ENCODE measurements around the gene COL25A1. TPM values are rescaled to one million over a fixed set of nuclear protein-coding genes. Genes with fewer than 3 reads are reported as not detected.
"Not testable (repeated sequence)": the region's sequence is repeated elsewhere in the genome, so short reads cannot be mapped to it uniquely, and the experiment has no call there.

Gene COL25A1
- polyA plus RNA-seq, 1 donor = 4.5 TPM

DNA sequence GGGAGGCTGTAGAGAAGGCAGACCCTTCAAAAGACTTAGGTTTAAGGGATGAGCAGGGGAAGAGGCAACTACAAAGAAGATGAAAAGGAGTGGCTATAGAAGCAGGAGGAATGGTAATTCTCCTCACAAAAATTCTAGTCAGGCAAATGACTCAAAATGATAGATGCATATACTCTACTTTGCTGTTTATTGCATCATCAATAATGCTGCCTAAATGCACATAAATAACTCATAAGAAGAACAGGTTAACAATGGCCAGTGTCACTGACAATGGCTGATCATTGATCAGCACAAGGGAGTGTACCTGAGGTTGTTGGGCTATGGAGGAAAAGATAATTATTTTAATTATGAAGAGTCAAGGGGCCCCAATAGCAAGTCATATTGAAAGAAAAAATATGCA is 354.9 kb downstream of the COL25A1 start:
- no peak for DNase-seq

DNA sequence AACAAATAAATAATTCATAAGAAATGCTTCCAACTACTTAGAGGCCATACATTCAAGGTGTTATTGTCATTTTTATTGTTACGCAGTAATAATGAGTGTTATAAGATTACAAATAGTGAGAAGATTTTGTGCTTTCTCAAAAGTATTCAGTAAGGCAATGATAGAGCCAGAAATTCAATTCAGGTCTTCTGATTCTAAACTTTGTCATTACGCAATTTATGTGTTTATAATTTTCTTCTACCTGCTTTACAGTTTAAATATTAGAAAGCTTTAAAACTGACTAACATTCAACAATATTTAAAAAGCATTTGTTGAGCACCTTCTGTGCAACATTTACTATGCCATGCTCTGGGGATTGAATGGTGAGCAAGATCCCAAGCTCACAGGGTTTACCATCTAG is 356.2 kb downstream of the COL25A1 start:
- DNase-seq = no peak

DNA sequence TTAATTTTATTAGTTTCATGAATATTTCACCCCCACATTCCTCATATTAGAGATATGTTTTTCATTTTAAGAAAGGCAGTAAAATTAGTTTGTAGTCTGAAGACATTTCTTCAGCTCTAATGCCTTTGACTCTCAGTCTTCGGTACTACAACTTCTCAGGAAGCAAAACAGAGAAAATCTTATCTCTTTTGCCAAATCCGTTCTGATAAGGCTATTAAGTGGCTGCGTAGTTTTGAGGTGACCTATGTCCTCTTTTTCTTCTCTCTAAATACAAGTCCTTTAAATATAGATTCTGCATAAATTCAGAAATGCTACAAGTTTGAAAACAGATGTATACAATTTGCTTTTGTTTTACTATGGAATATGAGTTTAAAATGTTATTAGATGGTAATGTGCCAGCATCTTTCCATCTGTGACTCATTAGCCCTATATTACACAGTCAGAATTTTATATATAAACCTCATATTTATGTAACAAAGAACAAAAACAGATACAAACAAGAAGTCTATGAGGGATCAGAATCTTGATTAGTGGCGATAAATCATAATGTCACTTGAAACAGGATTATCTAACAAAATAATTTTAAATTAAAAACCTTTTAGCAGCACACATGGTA is 358.4 kb downstream of the COL25A1 start:
- DNase-seq = no peak

DNA sequence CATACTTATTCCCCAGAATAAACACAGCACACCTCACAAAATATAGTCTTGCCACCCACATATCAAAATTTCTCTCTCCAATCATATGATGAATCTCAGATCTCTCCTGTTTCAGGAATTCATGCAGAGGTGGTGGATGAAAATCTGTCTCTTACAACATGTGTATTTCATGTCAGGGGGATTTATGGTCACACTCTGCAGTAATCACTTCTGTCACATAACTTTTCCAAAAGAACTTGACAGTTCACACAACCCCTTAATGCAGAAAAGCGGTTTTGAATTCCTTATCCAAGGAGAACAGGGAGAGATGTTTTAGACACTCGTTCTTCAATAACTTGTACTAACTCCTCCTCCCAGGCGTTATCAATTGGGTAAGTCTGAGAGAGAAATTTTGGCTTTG is 359.1 kb downstream of the COL25A1 start:
- DNase-seq = no peak

DNA sequence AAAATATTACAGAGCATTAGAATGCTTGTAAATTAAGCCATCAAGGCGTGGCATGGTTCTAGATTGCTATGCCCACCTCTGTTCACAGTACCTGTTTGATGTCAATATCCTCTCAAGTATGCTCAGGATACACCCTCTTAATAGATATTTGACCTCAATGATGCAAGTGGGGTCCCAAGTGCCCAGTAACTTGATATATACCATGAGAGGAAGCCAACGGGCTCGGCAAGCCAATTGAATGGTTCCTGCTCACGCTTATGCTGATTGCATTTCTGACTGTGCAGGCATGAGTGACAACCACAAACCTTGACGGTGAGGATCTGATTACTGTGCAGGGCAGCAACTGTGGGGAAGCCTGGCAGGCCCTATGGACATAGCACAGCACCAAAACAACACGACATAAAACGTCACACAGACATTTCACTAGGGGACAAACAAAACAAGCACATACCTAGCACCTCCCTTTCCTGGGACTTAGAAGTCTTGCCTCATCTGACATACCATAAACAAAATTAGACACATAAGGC is 360.5 kb downstream of the COL25A1 start:
- no peak for DNase-seq

DNA sequence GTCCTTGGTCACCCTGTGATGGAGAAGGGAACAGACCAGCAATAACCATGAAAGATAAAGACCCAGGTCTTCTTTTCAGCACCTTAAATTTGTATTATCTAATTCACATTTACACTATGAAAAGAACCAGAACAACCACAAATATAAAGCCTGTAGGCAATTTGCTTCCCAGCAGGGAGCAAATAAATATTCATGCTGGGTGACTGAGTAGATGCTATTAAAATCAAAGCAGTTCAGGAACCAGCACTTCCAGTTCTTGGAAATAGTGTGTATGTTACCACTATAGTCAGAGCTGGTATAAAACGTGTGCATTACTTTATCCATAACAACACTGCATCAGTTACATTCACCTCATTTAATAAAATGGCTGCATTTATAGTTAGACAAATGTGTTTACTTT is 361.8 kb downstream of the COL25A1 start:
- DNase-seq = no peak

DNA sequence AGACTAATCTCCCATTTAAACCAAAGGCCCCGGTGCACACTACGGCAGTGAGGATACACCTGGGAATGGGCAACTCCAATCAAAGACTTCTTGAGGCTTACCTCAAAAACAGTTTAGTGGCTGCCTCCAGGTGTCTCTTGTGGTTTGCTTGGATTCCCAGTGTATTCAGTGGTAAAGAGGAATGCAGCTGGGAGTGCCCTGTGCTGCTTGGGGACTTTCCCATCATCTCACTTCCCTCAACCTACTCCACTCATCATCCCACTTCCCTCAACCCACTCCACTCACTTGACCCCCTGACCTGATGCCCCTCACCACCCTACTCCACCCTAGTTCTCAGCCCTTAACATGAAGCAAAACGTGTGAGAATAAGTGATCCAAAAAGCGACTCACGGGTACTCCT is 362.3 kb downstream of the COL25A1 start:
- no peak for DNase-seq

DNA sequence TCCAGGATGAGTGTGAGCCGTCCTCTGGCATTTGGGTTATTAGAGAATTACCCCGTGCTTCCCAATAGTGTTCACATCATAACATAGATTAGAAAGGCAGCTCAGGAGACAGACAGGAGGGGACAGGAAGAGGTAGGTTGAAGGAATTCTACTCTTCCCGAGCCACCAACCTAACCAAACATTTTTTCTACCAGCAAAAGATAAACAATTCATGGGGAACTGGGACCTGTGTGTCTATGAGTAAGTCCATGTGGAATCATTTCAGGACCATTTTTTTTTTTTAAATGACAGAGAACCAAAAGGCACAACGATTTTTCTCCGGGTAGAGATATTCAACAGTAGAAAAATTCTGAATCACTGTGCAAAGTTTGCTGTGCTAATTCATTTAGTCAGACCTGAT is 365.4 kb downstream of the COL25A1 start:
- no peak for DNase-seq

DNA sequence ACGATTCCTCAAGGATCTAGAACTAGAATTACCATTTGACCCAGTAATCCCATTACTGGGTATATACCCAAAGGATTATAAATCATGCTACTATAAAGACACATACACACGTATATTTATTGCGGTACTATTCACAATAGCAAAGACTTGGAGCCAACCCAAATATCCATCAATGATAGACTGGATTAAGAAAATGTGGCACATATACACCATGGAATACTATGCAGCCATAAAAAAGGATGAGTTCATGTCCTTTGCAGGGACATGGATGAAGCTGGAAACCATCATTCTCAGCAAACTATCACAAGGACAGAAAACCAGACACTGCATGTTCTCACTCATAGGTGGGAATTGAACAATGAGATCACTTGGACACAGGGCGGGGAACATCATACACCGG is 368.5 kb downstream of the COL25A1 start:
- not testable (repeated sequence) for DNase-seq

DNA sequence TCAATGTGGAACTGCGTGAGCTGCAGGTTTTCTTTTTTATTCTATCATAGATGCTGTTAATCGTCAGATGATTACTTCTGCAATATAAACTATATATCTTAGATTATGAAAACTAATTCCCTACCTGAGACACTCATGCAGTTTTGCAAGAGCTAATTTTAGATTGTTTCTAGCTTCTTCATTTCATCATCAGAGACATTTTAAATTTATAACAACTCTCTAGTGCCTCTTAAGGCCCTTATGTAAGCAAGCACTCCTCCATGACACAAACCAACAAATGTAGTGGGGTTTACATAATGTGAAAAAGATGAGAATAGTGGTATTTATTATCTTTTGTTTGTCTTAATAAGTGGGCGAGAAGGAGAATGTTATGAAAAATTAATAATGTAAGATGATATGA is 369.4 kb downstream of the COL25A1 start:
- DNase-seq = no peak

DNA sequence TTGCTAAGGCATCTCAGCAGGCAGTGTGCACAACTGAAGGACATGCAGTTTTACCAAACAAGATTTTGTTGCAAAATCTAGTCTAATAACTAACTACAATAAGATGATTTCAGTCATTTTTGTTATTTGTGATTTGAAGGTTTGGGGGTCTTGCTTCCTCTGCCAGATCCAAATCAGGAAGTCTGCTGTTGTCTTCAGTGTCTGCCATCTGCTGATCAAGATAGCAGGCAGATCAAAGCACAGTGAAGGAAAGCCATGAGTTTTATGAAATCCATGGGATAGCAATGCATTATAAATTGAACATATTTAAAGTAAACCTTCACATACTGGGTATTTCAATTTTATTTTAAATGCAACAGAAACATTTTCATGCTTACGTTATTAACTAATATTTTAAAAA is 370.5 kb downstream of the COL25A1 start:
- DNase-seq = no peak

DNA sequence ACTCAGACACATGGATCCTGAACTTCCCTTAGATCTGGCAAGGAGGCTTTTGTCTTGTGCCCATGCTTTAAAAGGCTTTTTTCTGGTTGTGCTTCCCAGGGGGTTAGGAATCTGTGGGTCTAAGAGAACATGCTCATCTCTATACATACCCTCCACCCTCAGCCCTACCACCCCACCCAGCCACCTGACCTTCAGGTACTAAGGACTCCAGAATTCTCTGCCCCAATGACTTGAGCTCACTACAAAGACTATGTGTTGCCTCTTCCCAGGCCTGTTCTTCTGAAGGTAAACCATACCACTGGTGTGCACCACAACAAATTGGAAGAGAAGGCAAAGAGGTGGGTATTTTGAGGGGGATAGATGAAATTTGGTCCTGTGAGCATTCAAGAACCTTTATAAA is 372.3 kb downstream of the COL25A1 start:
- no peak for DNase-seq

DNA sequence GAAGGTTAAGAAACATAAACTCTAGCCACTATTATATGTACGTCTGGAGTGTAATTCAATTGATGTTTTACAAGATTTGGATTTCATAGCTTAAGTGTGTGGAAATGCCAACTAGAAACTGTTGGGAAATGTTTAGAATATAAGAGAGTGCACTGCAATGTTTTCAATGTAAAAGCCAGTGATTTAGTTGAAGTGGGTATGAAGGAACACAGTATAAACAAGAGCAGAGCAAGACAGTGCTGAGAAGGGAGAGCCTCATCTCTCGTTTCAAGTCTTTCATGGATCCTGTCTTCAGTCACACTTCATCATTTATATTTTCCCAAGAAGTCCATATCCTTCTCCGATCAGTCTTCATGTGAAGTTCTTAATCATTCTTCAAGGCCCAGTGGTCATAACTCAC is 375.7 kb downstream of the COL25A1 start:
- DNase-seq = no peak

DNA sequence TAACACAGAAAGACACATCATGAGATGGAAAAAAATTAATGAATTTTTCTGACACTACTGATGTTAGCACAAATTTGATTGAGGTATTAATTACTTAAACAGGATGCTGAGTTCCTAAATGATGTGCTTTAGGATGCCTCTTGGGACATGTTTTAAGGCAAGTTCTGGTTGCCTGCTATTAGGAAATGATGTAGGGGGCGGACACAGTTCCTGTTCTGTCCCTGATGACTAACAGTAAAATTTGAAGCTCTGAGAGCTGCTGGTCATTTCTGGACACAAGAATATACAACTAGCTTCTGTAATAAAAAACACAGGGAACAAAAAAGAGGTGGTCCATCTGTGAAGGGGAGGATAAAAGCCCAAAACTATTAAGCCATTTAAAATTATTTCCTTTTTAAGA is 376.4 kb downstream of the COL25A1 start:
- DNase-seq = no peak

DNA sequence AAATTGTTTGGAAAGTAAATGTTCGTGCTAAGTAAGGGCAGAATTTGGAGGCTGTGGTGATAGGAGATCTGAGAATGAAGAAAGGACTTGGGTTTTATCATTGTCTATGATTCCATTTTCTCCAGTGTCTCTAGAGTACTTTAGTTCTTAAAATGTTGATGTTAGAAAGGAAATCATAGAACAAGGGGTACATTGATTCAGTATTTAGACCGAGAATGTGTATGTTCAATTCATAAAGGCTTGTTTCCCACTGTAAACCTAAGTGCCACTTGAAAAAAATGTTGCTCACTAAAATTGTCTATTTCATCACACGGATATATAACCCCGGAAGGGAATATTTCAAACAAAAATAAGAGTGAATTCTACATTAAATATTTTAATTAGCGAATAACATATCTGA is 380.3 kb downstream of the COL25A1 start:
- no peak for DNase-seq

DNA sequence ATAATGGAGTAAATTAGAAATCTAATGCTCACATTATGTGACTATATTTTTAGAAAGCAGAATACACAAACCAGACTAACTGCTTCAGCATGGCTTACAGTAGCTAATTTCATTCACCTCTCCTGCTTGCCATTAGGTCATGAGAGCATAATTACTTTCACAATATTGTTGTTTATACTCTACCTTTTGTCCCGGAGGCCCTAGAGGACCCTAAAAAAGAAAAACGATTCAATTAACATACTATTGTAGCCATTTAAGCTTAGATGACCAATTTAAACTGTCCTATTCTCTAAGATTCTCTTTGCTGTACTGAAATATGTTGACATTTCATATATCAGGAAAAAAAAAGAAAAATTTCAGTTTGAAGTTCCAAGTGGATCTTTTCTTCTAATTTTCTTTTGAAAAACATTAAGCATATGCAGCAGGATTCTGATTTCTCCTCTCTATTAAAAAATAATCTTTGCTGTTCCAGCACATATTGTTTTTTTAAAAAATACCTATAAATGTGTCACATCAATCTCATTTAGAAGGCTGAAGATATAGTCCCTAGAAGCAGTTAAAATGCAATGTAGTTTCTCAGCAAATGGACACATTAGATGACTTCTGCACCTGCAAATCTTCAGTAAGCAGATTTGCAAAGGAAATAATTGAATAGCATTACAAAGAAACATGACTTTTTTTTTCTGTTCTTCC is 381.9 kb downstream of the COL25A1 start:
- DNase-seq = no peak

DNA sequence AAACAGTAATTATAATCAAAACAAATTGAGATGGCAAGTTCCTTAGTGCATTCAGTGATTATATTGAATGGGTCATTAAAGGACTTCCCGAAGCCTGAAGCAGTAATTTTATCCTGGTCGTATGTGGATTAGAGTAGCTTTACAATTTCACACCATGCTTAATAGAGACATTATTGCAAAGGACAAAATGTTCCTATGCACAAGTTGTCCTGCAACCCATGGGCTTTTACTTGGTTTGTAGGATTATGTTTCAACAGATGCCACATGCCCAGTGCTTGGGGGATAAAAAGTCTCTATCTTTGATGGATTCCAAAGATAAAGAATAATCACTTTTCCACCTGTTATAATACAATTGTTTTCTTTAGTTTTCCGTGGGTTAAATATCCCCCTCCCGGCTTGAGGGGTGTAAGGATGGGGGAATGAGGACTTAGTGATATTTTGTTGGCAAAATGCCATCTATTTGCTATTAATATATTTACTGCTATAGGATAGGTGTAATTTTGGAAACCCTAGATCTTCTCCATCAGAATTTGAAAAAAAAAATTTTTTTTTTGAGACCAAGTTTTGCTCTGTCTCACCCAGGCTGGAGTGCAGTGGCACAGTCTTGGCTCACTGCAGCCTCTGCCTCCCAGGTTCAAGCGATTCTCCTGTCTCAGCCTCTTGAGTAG is 383.1 kb downstream of the COL25A1 start:
- no peak for DNase-seq

DNA sequence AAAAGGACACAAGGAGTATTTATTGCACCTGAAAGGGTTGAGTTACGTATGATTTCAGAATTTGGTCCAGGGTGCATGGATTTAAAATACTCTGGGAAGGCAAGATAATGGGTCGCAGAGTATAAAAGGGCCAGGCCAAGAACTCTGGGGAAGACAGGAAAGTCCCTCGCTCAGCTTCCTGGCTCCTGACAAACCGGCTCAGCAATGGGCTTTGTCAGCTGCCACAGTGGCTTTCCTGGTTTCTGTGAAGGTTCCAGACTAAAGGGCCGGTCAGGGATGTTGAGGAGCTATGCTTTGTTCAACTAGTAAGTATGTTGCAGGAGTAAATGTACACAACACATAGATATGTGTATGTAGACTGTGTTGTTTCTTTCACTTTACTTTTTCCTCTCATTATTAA is 385.2 kb downstream of the COL25A1 start:
- DNase-seq = no peak

DNA sequence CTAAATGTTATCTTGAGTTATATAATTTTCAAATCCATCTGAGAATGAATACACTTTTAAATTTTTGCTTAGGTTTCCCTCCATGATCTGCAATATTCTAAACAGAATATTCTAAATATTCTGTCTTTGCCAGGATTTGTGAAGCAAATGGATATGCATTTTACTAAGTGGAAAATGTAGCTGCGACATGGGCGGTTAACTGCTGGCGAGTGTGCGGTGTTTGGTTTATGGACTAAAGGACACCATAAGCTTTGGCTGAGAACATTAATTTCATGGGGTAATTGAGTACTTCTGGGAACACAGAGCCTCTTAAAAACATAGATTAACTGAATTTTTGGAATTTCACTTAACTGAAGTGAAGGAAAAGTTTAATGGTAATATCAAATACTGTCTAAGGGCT is 385.8 kb downstream of the COL25A1 start:
- DNase-seq = no peak

DNA sequence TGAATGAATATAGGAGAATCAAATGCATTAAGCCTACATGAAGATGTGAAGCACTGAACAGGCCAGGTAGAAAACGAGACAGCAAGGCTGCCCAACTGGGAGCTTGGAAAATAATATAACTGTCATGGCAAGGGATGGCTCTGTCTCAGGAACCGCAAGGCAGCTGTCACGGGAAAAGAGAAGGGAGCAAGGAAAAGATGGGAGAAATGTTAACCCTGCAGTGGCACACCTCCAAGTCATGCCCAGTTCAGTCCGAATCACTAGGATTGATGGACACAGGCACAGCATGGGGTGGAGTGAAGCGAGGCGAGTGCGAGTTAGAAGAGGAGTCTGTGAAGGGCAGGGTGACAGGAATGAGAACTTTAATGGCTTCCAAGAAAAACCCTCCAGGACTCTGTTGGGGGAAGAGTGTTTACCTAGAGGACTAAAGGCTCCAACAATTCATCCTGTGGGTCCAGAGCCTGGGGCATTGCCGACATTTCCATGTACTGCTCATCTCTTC is 395.5 kb downstream of the COL25A1 start:
- no peak for DNase-seq

DNA sequence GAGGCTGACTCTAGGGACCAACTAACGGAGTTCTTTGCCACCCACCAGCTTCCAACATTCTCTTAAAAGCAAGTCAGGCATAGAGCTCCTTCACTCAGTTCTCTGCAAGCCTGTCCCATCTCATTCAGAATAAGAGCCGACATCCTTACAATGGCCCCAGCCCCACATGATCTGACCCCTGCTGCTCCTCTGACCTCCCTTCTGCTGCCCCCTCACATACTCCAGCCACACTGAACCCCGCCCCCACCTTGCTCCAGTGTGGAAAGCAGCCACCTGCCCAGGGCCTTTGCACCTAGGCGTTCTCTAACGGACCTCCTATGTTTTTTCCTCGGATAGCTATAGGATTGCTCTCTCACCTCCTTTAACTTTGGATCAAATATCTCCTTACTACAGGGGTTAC is 396.5 kb downstream of the COL25A1 start:
- DNase-seq = no peak

DNA sequence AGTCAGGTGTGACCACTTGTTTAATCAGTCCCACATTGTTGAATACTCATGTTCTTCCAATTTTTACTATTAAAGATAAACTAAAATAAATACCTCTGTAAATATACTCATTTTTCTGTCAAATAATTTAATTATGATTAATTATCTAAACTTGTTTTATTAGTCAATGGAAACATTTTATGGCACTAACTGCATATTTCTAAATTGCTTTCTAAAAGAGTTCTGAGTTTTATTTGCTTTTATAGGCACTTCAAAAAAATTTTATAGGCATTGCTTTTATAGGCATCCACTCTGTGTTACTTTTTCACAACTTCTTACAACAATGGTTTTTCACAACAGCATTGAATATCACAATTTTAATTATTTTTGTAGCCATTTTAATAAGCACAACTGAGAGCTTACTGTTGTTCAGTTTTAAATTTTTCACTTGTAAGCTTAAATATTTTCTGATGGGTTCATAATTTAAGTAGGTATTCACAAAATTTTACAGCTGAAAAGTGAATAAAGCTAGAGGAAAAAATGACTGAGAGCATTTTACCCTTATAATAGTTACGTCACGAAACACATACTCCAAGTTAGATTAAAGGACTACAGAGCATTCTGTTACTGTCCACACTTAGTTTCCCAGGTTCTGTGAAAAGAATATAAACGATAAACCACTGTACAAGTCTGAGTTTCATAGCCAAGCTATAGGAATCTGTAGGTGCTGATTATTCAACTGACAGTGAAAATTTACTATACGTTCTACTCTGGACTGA is 398.8 kb downstream of the COL25A1 start:
- no peak for DNase-seq

DNA sequence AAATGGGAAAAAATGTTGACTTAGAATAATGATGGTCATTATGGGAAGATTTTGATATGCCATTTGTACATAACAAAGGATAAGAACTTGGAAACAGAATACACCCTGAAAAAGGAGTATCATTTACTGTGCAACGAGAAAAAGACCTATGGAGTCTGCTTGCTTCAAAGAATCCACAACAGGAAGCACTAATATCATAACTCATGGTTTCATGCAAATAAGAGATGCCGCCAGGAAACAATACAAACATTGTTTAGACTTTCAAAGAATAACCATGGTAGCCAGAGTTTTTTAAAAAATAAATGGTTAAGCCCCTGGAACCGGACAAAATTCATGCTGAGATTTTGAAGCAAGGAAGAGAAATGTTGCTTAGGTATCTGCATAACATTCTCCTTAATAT is 399.7 kb downstream of the COL25A1 start:
- DNase-seq = no peak

Measured in hindlimb muscle (tissue), 1 donor.